ENCODE results near the gene MYO18A.

Gene MYO18A

DNA sequence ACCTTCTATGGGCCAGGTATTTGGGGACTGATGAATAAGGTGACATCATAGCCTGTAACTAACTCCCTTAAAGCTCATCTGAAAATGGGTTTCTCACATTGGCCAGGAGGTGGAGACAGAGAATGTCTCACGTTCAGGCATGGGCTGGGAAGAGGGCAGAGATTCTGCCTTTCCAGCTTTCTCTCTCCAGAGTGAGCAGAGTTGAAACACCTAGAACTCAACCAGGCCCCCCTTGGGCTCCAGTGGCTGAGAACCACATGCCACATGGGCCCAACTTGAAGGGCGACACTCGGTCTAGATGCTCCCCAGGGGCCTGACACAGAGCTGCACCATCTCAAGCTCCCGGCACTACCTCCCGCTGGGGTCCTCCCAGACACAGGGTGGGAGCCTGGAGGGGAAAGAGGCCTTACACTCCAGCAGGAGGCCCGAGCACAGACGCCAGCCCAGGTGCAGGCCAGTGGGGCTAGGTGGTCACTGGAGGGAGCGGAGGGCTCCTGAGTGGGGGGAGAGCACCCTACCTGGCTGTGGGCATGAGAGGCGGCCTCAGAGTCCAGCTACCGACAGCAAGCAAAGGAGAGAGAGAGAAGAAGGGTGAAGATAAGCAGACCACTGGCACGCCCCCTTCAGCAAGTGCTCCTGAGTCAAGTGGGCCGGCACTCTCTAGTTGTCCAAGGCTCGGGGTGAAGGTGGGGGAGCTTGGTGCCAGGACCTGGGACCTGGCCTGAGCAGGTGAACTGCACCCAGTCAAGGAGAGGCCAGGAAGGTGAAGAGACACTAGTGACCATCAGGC, 55.9 kb downstream of the MYO18A start:
- DNase-seq: peak; percentile 67

- no peak for DNase-seq
Observed at GRCh38 chr17:29123111-29123510, 57.1 kb downstream of the MYO18A start.

- DNase-seq: no peak
Observed at GRCh38 chr17:29121442-29121841, 58.8 kb downstream of the MYO18A start.

- no peak for DNase-seq
Observed at GRCh38 chr17:29120433-29120832, 59.8 kb downstream of the MYO18A start.

- no peak for DNase-seq
Observed at GRCh38 chr17:29119265-29119664, 60.9 kb downstream of the MYO18A start.

- DNase-seq: peak; percentile 55
Observed at GRCh38 chr17:29116804-29117753, 63.1 kb downstream of the MYO18A start.

GRCh38 chr17:29115961-29116803, 64.0 kb downstream of the MYO18A start:
- DNase-seq: peak; percentile 48

- DNase-seq: no peak
Observed at GRCh38 chr17:29115435-29115834, 64.8 kb downstream of the MYO18A start.

DNA sequence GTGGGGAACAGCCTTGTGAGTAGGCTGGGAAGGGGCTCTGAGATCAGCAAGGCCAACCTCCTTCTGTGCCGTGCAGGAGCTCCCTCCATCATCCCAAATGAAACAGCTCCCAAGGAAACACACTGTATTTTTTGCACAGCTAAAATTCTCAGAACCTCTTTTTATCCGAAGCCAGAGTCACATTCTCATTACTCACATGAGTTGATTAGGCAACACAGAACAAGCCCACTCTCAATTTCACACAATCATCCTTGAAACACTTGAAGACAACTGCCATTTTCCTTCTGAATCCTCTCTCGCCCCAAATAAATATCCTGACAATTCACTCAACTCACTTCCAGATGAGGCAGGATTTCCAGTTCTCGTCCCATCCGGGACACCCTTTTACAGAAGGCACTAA, 66.1 kb downstream of the MYO18A start:
- no peak for DNase-seq

DNA sequence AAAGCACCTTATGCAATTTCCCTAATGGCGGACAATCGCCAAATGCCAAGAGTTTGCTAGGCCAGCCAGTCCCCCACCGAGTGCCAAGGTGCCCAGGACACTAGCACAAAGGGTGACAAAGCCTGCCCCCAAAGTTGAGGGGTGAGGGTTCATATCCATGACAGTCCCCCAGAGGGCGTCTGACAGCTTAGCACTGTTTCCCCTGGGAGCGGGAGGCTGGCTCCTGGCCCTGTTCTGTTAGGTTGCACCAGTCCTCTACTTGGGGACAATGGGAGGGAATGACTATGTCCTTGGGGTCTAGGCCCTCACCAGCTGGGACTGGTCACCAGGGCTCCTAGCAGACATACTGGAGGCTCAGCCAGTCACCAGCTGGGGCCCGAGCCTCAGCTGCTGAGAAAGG, 66.9 kb downstream of the MYO18A start:
- no peak for DNase-seq

DNA sequence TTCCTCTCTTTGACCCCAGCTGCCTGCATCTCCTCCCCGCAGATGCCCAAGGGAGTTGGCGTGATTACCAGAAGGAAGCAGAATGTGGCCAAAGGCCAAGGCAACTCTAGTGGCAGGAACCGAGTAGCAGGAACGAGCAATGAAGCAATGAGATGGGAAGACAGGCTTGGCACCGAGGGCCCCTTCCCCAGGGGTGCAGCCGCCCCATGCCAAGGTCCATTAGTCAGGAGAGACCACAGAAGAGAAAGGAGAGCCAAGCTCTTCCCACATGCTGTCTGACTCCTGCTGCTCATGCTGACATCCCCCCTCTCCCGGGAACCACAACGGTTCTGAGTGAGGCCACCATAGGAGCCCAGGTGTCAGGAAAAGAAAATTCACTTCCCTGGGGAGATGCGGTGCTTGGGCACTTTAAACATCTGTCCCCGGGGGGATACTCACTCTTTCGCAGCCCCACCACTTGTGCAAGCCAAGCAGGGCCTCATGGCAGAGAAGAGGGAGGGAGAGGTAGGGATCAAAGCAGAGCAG, 67.4 kb downstream of the MYO18A start:
- DNase-seq: no peak

DNA sequence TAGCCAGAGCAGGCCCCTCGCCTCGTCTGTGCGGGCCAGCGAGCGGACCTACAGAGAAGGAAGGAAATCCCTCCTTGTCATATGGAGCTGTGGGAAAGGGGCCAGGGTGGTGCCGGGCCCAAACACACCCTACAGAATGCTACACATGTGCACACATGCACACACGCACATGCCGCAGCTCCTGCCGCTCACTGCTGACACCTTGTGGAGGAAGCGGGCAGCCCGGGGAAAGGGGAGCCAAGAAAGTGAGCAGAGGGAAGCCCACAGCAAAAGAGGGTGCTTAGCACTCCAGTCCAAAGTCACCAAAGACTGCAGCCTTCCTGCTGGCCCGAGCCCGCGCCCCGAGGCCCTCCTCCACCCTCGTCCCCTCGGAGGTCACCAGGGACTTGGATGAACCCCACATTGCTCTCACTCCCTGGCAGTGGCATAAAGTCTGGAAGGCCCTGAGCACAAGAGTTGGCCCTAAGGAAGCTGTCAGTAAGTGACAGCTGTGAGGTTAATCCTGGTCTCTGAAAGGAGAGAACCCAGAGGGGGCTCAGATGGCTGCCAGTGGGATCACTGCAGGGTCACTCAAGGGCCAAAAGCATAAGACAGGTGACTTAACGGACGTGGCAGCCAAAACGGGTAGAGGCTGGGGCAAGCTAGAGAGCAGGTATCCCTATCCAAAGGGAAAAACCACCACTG, 68.2 kb downstream of the MYO18A start:
- DNase-seq: peak; percentile 34

DNA sequence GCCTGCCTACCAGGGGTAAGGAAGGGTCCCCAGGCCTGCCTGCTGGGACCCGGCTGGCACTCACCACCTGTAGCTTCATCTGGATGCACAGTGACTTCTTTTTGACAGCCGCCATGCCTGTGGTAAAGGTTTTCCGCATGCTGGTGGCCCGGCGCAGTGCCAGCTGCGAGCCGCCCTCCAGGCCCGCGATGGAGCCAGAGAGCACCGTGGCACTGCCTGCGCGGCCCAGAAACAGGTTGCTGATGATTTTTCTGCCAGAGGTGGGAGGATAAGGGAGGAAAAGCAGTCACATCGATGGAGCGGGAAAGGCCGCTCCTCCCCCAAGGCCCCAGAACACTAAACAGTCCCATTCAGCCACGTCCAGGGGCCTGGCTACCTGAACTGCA, 69.8 kb downstream of the MYO18A start:
- DNase-seq: no peak

DNA sequence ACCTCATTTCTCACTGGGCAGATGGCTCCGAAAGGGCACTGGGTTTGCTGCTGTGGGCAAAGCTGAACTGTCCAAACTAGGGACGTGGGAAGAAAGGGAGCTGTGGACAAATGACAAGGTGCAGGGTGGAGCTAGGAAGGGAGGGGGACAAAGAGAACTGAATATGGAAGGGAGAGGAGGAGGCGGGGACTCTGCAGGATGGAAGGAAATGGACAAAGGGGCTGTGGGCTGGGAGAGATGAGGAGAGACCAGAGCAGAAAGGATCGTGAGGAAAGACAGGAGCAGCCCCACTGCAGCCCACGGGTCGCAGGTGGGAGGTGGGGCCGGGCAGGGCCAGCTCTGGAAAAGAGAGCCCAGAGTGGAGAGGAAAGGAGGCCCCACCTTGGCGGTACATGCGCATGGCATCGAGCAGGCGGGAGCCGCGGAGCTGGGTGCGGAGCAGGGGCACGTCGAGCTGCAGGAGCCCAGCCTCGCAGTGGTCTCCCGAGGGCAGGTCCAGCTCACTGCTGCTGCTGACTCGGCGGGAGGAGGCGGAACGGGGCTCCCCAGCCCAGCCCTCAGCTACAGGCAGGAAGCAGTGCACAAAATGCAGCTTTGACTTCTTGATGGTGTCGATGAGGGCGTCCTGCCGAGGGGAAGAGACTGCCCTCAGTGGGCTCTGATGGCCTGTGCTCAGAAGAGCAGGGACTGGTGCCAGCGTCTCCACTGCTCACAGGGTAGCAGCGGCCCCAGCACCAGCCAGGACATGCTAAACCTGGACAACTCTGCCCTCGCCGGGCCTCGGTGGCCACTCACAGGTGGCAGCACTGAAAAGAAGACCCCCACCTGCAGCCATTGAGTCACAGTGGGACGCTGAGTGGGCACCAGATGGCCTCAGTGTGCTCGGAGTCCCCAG, 70.5 kb downstream of the MYO18A start:
- no peak for DNase-seq

- no peak for DNase-seq
Observed at GRCh38 chr17:29108823-29109476, 71.2 kb downstream of the MYO18A start.

DNA sequence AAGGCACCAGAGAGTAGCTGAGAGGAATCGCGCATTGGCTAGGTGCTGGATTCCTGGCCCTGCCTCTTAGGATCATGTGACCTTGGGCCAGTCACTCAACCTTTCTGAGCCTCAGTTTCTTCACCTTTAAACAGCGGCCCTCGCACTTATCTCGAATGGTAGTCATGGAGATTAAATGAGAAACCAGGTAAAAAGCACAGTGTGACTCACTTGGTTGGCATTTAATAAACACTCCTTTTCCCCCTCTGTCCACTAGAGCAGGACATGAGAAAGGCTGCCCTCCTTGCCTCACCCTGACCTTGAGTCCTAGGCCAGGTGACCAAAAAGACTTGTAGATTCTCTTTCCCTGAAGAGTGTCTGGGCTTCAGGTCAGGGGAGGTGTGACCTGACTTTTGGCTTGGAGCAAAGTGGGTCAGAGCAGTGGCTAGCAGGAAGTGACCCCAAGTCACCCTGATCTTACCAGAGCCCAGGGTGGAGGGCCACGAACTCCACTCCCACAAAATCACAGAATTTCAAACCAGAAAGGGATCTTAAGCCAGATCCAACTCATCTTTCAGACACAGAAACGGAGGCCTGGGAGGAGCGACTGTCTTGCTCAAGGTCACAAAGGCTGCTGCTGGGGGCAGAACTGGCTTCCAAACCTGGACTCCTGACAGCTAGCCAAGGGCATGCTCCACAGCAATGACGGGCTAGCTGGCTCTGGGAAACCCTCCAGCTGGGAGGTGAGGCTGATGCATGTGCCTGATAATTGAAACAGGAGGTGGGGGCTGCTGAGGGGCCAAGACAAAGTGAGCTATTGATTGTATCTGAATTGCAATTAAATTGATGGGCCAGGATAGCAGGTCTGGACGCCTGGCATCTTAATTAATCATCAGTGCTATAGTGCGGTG, 72.0 kb downstream of the MYO18A start:
- DNase-seq: no peak

GRCh38 chr17:29107084-29107483, 73.1 kb downstream of the MYO18A start:
- DNase-seq: no peak

DNA sequence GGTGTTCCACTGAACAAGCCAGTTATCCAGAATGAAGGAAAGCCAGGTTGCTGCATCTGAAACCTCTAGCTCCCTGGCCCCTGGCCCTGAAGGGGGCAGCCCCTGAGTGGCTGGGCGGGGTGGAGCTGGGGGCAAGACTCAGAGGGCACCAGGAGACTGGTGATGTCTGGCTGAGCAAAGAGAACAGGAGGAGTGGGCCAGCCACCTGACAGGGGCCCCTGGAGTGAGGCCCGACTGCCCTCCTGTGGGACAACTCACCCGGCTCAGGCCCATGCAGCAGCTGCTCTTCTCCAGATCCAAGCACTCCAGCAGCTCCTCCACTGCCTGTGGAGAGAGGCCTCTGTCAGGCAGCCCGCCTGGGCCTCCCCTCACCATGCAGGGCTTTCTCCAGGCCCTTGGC, 76.9 kb downstream of the MYO18A start:
- DNase-seq: no peak

- DNase-seq: no peak
Observed at GRCh38 chr17:29102741-29103181, 77.4 kb downstream of the MYO18A start.

All from HCEC 1CT (cell line).